ENCODE measurements around the gene ATP5MG. TPM values are rescaled to one million over a fixed set of nuclear protein-coding genes. Genes with fewer than 3 reads are reported as not detected.

ATP5MG gene
- polyA plus RNA-seq, 1 donor (not counting 4 experiments of a cell fraction or from before 2014, with no cell fraction given): 463 TPM

GRCh38 chr11:118358071-118358470 lies 43.3 kb upstream of the ATP5MG start:
- H3K9ac ChIP-seq (ENCODE audit: control insufficient read depth, extremely low read depth, insufficient read depth, low read length): no peak overlapping the region
- H3K27ac ChIP-seq (ENCODE audit: control insufficient read depth, insufficient read depth, low read length): no peak overlapping the region
- TF ChIP-seq EZH2 (IDR thresholded peaks at IDR 0.05; ENCODE audit: low read length) (no peak), CTCF (optimal IDR thresholded peaks at IDR 0.05 in 1 of 3, IDR thresholded peaks at IDR 0.05 in 1 of 3, conservative IDR thresholded peaks at IDR 0.05 in 1 of 3; ENCODE audit: extremely low read depth in 1 of 3, insufficient read depth in 2 of 3, low read length in 3 of 3) (no peak)
- FAIRE-seq: no peak
- H3K27me3 ChIP-seq (ENCODE audit: control insufficient read depth, extremely low read depth, insufficient read depth, low read length): no peaks in the 10 kb centered on the region
- peaks cover 10% of the 10 kb centered on the region for H3K4me1 ChIP-seq (ENCODE audit: control insufficient read depth, extremely low read depth, insufficient read depth, low read length)
- H4K20me1 ChIP-seq (ENCODE audit: control insufficient read depth, extremely low read depth, insufficient read depth, low read length): no peaks in the 10 kb centered on the region
- H3K4me2 ChIP-seq (ENCODE audit: control insufficient read depth, extremely low read depth, insufficient read depth, low read depth, low read length): no peak overlapping the region
- H3K79me2 ChIP-seq (ENCODE audit: control insufficient read depth, insufficient read depth, low read length): peaks cover 35% of the 10 kb centered on the region
- no peaks in the 10 kb centered on the region for H3K9me3 ChIP-seq (ENCODE audit: control insufficient read depth, low read depth, low read length)
- H3K36me3 ChIP-seq (ENCODE audit: control insufficient read depth in 2 of 2, extremely low read depth in 1 of 2, insufficient read depth in 2 of 2, low read length in 2 of 2): no peaks in the 10 kb centered on the region
- dilution Hi-C loops (cut with MboI; ENCODE audit: extremely low pct_ligation_motif_present, low sequenced_read_pairs): no loop called here
- no peaks in the 10 kb centered on the region for H3K9me1 ChIP-seq (ENCODE audit: control insufficient read depth, extremely low read depth, insufficient read depth, low read length)
- no peak overlapping the region for H3K4me3 ChIP-seq (ENCODE audit: control insufficient read depth in 2 of 3, extremely low read depth in 1 of 3, insufficient read depth in 2 of 3, low read depth in 1 of 3, low read length in 3 of 3)
- DNase-seq (ENCODE audit: low read depth, low spot score): no peak
- no peak overlapping the region for H2AFZ ChIP-seq (ENCODE audit: control insufficient read depth, low read length)

- no peaks in the 10 kb centered on the region for H3K9me3 ChIP-seq (ENCODE audit: control insufficient read depth, low read depth, low read length)
- DNase-seq (ENCODE audit: low read depth, low spot score) (peak; percentile 71), FAIRE-seq (peak; percentile 91)
- H3K27me3 ChIP-seq (ENCODE audit: control insufficient read depth, extremely low read depth, insufficient read depth, low read length): no peaks in the 10 kb centered on the region
- peak within 1 kb of the TSS; percentile 87 for H3K9ac ChIP-seq (ENCODE audit: control insufficient read depth, extremely low read depth, insufficient read depth, low read length)
- H3K79me2 ChIP-seq (ENCODE audit: control insufficient read depth, insufficient read depth, low read length): peaks cover 43% of the 10 kb centered on the region
- peak within 1 kb of the TSS; percentile 100 for H3K4me2 ChIP-seq (ENCODE audit: control insufficient read depth, extremely low read depth, insufficient read depth, low read depth, low read length)
- no peaks in the 10 kb centered on the region for H3K9me1 ChIP-seq (ENCODE audit: control insufficient read depth, extremely low read depth, insufficient read depth, low read length)
- H3K27ac ChIP-seq (ENCODE audit: control insufficient read depth, insufficient read depth, low read length): peak within 1 kb of the TSS; percentile 90
- H3K36me3 ChIP-seq (ENCODE audit: control insufficient read depth in 2 of 2, extremely low read depth in 1 of 2, insufficient read depth in 2 of 2, low read length in 2 of 2): peaks cover 0 to 6% of the 10 kb centered on the region in 2 experiments
- peak within 1 kb of the TSS; percentile 86 to 99 (median 95) for H3K4me3 ChIP-seq (ENCODE audit: control insufficient read depth in 2 of 3, extremely low read depth in 1 of 3, insufficient read depth in 2 of 3, low read depth in 1 of 3, low read length in 3 of 3)
- H2AFZ ChIP-seq (ENCODE audit: control insufficient read depth, low read length): peak within 1 kb of the TSS; percentile 99
- peaks cover 10% of the 10 kb centered on the region for H3K4me1 ChIP-seq (ENCODE audit: control insufficient read depth, extremely low read depth, insufficient read depth, low read length)
- dilution Hi-C loops (cut with MboI; ENCODE audit: extremely low pct_ligation_motif_present, low sequenced_read_pairs): no loop called here
- H4K20me1 ChIP-seq (ENCODE audit: control insufficient read depth, extremely low read depth, insufficient read depth, low read length): no peaks in the 10 kb centered on the region
- TF ChIP-seq CTCF (optimal IDR thresholded peaks at IDR 0.05 in 1 of 3, IDR thresholded peaks at IDR 0.05 in 1 of 3, conservative IDR thresholded peaks at IDR 0.05 in 1 of 3; ENCODE audit: extremely low read depth in 1 of 3, insufficient read depth in 2 of 3, low read length in 3 of 3) (no peak), EZH2 (IDR thresholded peaks at IDR 0.05; ENCODE audit: low read length) (no peak)
These were observed 42.0 kb upstream of the ATP5MG start, which contains the start of gene UBE4A for GRCh38 chr11:118359295-118359958. Gene UBE4A, plus strand, starts transcription at chr11:118359600. Its CDS starts 5,481 bp downstream, at chr11:118365081.
